Breast epithelium (tissue), 4 donors: ENCODE results near the gene SPARCL1. TPM values are rescaled to one million over a fixed set of nuclear protein-coding genes. Genes with fewer than 3 reads are reported as not detected.

Source experiments
- DNase-seq, 2 donors: peaks; one replicate each; pipeline ENCODE4 v3.0.0-alpha.2; 2019; ENCODE audit warnings: low spot score in 2 of 2
- H3K27ac ChIP-seq, 2 donors: fragments of 200-600 bp; sonication (generic) in 1 of 2; one replicate each; pipeline ENCODE4 v1.5.1; 2016 to 2019; ENCODE audit warnings: mild to moderate bottlenecking in 1 of 2
- H3K27me3 ChIP-seq, 2 donors: fragments of 200-600 bp; sonication (generic) in 1 of 2; one replicate each; pipeline versions ENCODE4 v1.5.1 to v1.6.0; 2017 to 2019; ENCODE audit warnings: control low read depth in 1 of 2, mild to moderate bottlenecking in 1 of 2
- H3K36me3 ChIP-seq: fragments of 200-600 bp; one replicate; pipeline ENCODE4 v1.5.1; 2019
- H3K4me1 ChIP-seq, 2 donors: fragments of 200-600 bp; sonication (generic); one replicate each; pipeline ENCODE4 v1.5.1; 2016 to 2019; ENCODE audit warnings: control low read depth in 1 of 2
- H3K4me3 ChIP-seq, 3 donors: fragments of 200-600 bp; sonication (generic); 1 replicate in 2 of 3; 2 replicates in 1 of 3; pipeline ENCODE4 v1.5.1; 2016 to 2019; ENCODE audit warnings: mild to moderate bottlenecking in 3 of 3, moderate library complexity in 2 of 3
- H3K9me3 ChIP-seq, 2 donors: fragments of 200-600 bp; sonication (generic) in 1 of 2; one replicate each; pipeline ENCODE4 v1.5.1; 2016 to 2019; ENCODE audit warnings: control low read depth in 1 of 2
- CTCF ChIP-seq, 3 donors: fragments of 450-650 bp; IDR thresholded peaks; one replicate each; pipeline ENCODE4 v1.5.1; 2016 to 2017; ENCODE audit warnings: antibody characterized with exemption in 3 of 3, mild to moderate bottlenecking in 3 of 3, moderate library complexity in 3 of 3
- POLR2A ChIP-seq: fragments of 450-650 bp; IDR thresholded peaks from one replicate; pipeline ENCODE4 v1.6.1; 2016; ENCODE audit warnings: antibody characterized with exemption, mild to moderate bottlenecking, moderate library complexity
- POLR2AphosphoS5 ChIP-seq, 3 donors: sonication (generic); formaldehyde crosslinking; IDR thresholded peaks; one replicate each; pipeline ENCODE4 v1.6.1; 2017; ENCODE audit warnings: antibody characterized with exemption in 3 of 3
- intact Hi-C: fragments of 100-400 bp; cut with DNase I; formaldehyde crosslinking; loops from one replicate; pipeline ENCODE4 v1.15.1; 2023; ENCODE audit warnings: low total_unique reads
- total RNA-seq, 3 donors: library from RNA; depleted of rRNA; stranded (reverse); fragments of >200 nt; gene quantifications; one replicate each; pipeline ENCODE4 v1.1.0, GENCODE V29; 2016

The SPARCL1 gene
- total RNA-seq, 3 donors from 2014 or later = 368 to 408 (median 371) TPM

GRCh38 chr4:87543835-87544461, 14.8 kb upstream of the SPARCL1 start:
- Histone ChIP-seq H3K27ac (no peak overlapping the region), H3K9me3 (no peaks in the 10 kb centered on the region), H3K36me3 (no peaks in the 10 kb centered on the region), H3K4me3 (no peak overlapping the region), H3K4me1 (no peaks in the 10 kb centered on the region), H3K27me3 (no peaks in the 10 kb centered on the region)
- DNase-seq = no peak
- intact Hi-C loops = no loop called here
- TF ChIP-seq POLR2AphosphoS5 (IDR thresholded peaks at IDR 0.05) (no peak), POLR2A (no peak), CTCF (IDR thresholded peaks at IDR 0.05) (peak; percentile 32 to 60 (median 58))

- no peak overlapping the region for H3K27ac ChIP-seq
- no peak for DNase-seq
- H3K27me3 ChIP-seq = no peaks in the 10 kb centered on the region
- H3K36me3 ChIP-seq = no peaks in the 10 kb centered on the region
- intact Hi-C loops = no loop called here
- no peaks in the 10 kb centered on the region for H3K4me1 ChIP-seq
- H3K9me3 ChIP-seq = no peaks in the 10 kb centered on the region
- TF ChIP-seq POLR2A (no peak), POLR2AphosphoS5 (IDR thresholded peaks at IDR 0.05) (no peak), CTCF (IDR thresholded peaks at IDR 0.05) (no peak)
- H3K4me3 ChIP-seq = no peak overlapping the region
These were observed 13.6 kb upstream of the SPARCL1 start for GRCh38 chr4:87542734-87543312.

GRCh38 chr4:87541956-87542709, 13.0 kb upstream of the SPARCL1 start:
- TF ChIP-seq POLR2AphosphoS5 (IDR thresholded peaks at IDR 0.05) (no peak), POLR2A (no peak), CTCF (IDR thresholded peaks at IDR 0.05) (no peak)
- intact Hi-C loops = no loop called here
- no peak for DNase-seq
- Histone ChIP-seq H3K4me1 (no peaks in the 10 kb centered on the region), H3K27ac (no peak overlapping the region), H3K27me3 (no peaks in the 10 kb centered on the region), H3K4me3 (no peak overlapping the region), H3K36me3 (no peaks in the 10 kb centered on the region), H3K9me3 (no peaks in the 10 kb centered on the region)

GRCh38 chr4:87541521-87541920, 12.3 kb upstream of the SPARCL1 start:
- Histone ChIP-seq H3K4me1 (no peaks in the 10 kb centered on the region), H3K27ac (no peak overlapping the region), H3K4me3 (no peak overlapping the region), H3K36me3 (no peaks in the 10 kb centered on the region), H3K9me3 (no peaks in the 10 kb centered on the region), H3K27me3 (no peaks in the 10 kb centered on the region)
- DNase-seq = no peak
- TF ChIP-seq POLR2A (no peak), POLR2AphosphoS5 (IDR thresholded peaks at IDR 0.05) (no peak), CTCF (IDR thresholded peaks at IDR 0.05) (no peak)
- intact Hi-C loops = no loop called here
